GM19099 (cell line): ENCODE results near the gene MOB1A.

ENCODE experiments used
- POLR2A ChIP-seq: IDR thresholded peaks from 3 replicates; pipeline ENCODE4 v1.6.1; 2011; ENCODE audit warnings: low read depth; ENCODE audit not compliant: insufficient read length; ENCODE audit errors: extremely low read depth

Gene MOB1A

DNA sequence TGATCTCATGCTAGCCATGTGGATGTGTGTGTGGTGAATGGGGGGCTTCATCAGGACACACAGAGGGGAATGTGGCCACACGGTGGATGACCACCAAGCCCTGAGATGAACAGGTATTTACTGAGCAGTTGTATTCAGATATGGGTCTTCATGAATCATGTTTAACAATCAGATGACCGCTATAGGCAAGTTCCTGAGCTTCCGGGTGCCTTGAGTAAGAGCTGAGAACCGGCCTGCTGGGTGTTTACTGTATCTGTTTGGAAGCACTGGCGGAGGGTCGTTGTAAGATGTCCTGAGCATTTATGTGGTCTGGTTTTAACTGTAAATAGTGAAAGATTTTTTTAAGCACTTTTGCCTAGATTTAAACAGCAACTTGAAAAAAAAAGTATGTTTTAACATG, 74.9 kb downstream of the MOB1A start:
- no peak for TF ChIP-seq POLR2A
